Esophagus muscularis mucosa (tissue), 4 donors: ENCODE measurements around the gene VGF. TPM values are rescaled to one million over a fixed set of nuclear protein-coding genes. Genes with fewer than 3 reads are reported as not detected.

ENCODE experiments used
- DNase-seq: peaks from one replicate; pipeline ENCODE4 v3.0.0-alpha.2; 2017; ENCODE audit errors: extremely low spot score
- H3K27ac ChIP-seq, 4 donors: fragments of 200-600 bp; sonication (generic); replicated peaks in 1 of 4; 1 replicate in 3 of 4; 2 replicates in 1 of 4; pipeline ENCODE4 v1.5.1; 2016 to 2019; ENCODE audit warnings: mild to moderate bottlenecking in 1 of 4
- H3K27me3 ChIP-seq, 4 donors: fragments of 200-600 bp; sonication (generic); one replicate each; pipeline versions ENCODE4 v1.5.1 to v1.6.0; 2016 to 2019
- H3K36me3 ChIP-seq, 4 donors: fragments of 200-600 bp; sonication (generic); one replicate each; pipeline ENCODE4 v1.5.1; 2016 to 2019
- H3K4me1 ChIP-seq, 4 donors: fragments of 200-600 bp; sonication (generic); one replicate each; pipeline ENCODE4 v1.5.1; 2016 to 2019
- H3K4me3 ChIP-seq, 4 donors: fragments of 200-600 bp; sonication (generic); 1 replicate in 2 of 4; 2 replicates in 2 of 4; pipeline ENCODE4 v1.5.1; 2016 to 2019; ENCODE audit warnings: mild to moderate bottlenecking in 4 of 4, moderate library complexity in 1 of 4
- H3K9me3 ChIP-seq, 4 donors: fragments of 200-600 bp; sonication (generic); 1 replicate in 3 of 4; 2 replicates in 1 of 4; pipeline ENCODE4 v1.5.1; 2016 to 2019
- EP300 ChIP-seq: sonication (generic); formaldehyde crosslinking; IDR thresholded peaks from one replicate; pipeline ENCODE4 v1.6.1; 2017; ENCODE audit warnings: antibody characterized with exemption
- POLR2A ChIP-seq: fragments of 450-650 bp; IDR thresholded peaks from one replicate; pipeline ENCODE4 v1.6.1; 2017; ENCODE audit warnings: antibody characterized with exemption, moderate library complexity, mild to moderate bottlenecking, low read depth
- POLR2AphosphoS5 ChIP-seq, 2 donors: sonication (generic); formaldehyde crosslinking; IDR thresholded peaks; one replicate each; pipeline ENCODE4 v1.6.1; 2017; ENCODE audit warnings: antibody characterized with exemption in 2 of 2
- WGBS: methylation state at CpG from one replicate; pipeline ENCODE4 v1.1.5; 2018; 5-methylcytosine and 5-hydroxymethylcytosine counted together
- intact Hi-C: fragments of 100-400 bp; cut with DNase I; formaldehyde crosslinking; loops from one replicate; pipeline ENCODE4 v1.15.1; 2023
- total RNA-seq, 4 donors: library from RNA; depleted of rRNA; stranded (reverse); fragments of >200 nt; gene quantifications; one replicate each; pipeline versions ENCODE4 v1.1.0 to v1.2.1, GENCODE V29; 2016
- TF ChIP-seq, protein P1 (sequence below), 3 experiments: fragments of 200-600 bp in 2 of 3; fragments of 450-650 bp in 1 of 3; sonication (generic) in 2 of 3; IDR thresholded peaks; one replicate each; pipeline ENCODE4 v1.5.1; 2017 to 2019; ENCODE audit warnings: antibody characterized with exemption in 3 of 3, mild to moderate bottlenecking in 2 of 3, moderate library complexity in 1 of 3

The VGF gene
- total RNA-seq, 4 donors from 2014 or later = 0.23 to 0.33 (median 0.26) TPM; not detected in 1

DNA sequence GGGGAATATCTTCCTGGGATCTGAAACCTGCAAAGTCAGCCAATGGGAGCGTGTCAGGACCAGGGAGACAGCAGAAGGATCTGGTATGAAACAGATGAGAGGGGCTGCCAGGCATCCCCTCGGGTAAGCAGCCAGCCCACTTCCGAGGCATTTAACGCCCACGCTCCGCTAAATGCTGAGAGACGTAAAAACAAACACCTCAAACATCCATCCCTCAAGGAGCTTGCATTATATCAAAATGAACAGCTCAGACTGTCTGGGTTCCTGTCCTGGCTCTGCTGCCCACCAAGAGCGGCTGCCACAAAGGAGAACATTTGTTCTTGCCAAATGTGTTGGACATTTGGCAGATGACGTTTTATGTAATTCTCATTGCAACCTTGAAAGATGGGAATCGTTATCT is 45.5 kb downstream of the VGF start:
- no peaks in the 10 kb centered on the region for H3K27me3 ChIP-seq
- DNase-seq = no peak
- no peaks in the 10 kb centered on the region for H3K36me3 ChIP-seq
- intact Hi-C loops = no loop called here
- no peaks in the 10 kb centered on the region for H3K9me3 ChIP-seq
- no peak overlapping the region for H3K27ac ChIP-seq
- no peak overlapping the region for H3K4me3 ChIP-seq
- WGBS = 48% methylated on average over 9 of the region's 10 CpGs
- TF ChIP-seq POLR2AphosphoS5 (IDR thresholded peaks at IDR 0.05) = no peak
- TF ChIP-seq, protein P1, sequence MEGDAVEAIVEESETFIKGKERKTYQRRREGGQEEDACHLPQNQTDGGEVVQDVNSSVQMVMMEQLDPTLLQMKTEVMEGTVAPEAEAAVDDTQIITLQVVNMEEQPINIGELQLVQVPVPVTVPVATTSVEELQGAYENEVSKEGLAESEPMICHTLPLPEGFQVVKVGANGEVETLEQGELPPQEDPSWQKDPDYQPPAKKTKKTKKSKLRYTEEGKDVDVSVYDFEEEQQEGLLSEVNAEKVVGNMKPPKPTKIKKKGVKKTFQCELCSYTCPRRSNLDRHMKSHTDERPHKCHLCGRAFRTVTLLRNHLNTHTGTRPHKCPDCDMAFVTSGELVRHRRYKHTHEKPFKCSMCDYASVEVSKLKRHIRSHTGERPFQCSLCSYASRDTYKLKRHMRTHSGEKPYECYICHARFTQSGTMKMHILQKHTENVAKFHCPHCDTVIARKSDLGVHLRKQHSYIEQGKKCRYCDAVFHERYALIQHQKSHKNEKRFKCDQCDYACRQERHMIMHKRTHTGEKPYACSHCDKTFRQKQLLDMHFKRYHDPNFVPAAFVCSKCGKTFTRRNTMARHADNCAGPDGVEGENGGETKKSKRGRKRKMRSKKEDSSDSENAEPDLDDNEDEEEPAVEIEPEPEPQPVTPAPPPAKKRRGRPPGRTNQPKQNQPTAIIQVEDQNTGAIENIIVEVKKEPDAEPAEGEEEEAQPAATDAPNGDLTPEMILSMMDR (IDR thresholded peaks at IDR 0.05) = no peak
- no peak for TF ChIP-seq EP300
- no peak for TF ChIP-seq POLR2A
- peaks cover 33 to 39% (median 36%) of the 10 kb centered on the region in 4 donors for H3K4me1 ChIP-seq

DNA sequence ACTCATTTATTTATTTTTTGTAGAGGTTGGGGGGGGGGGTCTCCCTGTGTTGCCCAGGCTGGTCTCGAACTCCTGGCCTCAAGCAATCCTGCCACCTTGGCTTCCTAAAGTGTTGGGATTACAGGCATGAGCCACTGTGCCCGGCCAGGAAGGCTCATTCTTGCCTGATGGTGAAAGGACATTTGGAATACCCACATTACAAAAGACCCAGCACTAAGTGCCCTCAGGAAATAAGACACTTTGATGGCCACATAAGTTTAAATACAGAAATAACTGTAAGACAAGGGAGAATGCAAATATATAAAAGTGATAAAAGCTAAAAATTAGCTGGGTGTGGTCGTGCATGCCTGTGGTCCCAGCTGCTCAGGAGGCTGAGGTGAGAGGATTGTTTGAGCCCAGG is 46.5 kb downstream of the VGF start:
- peaks cover 24 to 32% (median 30%) of the 10 kb centered on the region in 4 donors for H3K4me1 ChIP-seq
- intact Hi-C loops = no loop called here
- 83% methylated on average over 3 of the region's 3 CpGs for WGBS
- H3K4me3 ChIP-seq = no peak overlapping the region
- DNase-seq = no peak
- no peaks in the 10 kb centered on the region for H3K9me3 ChIP-seq
- no peaks in the 10 kb centered on the region for H3K36me3 ChIP-seq
- TF ChIP-seq POLR2A (no peak), POLR2AphosphoS5 (IDR thresholded peaks at IDR 0.05) (no peak), EP300 (no peak)
- TF ChIP-seq, protein P1 (IDR thresholded peaks at IDR 0.05) = no peak
- H3K27ac ChIP-seq = no peak overlapping the region
- H3K27me3 ChIP-seq = no peaks in the 10 kb centered on the region

DNA sequence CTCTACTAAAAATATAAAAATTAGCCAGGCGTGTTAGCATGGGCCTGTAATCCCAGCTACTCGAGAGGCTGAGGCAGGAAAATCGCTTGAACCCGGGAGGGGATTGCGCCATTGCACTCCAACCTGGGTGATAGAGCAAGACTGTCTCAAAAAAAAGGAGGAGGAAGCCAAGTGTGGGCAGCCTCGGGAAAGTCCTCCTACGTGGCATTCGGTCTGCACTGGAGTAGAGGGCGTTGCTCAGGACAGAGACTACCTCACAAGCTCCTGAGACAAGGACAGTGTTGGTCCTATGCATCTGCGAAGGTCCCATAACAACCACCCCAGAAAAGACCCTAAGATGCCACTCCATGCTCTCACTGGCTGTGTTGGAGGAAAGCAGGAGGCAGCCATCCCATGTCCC is 48.5 kb downstream of the VGF start:
- H3K4me3 ChIP-seq = no peak overlapping the region
- no peaks in the 10 kb centered on the region for H3K9me3 ChIP-seq
- H3K27ac ChIP-seq = no peak overlapping the region
- 93% methylated on average over 10 of the region's 10 CpGs for WGBS
- no peaks in the 10 kb centered on the region for H3K36me3 ChIP-seq
- intact Hi-C loops = no loop called here
- no peaks in the 10 kb centered on the region for H3K27me3 ChIP-seq
- peaks cover 17 to 21% (median 18%) of the 10 kb centered on the region in 4 donors for H3K4me1 ChIP-seq
- TF ChIP-seq POLR2AphosphoS5 (IDR thresholded peaks at IDR 0.05) (no peak), EP300 (no peak), POLR2A (no peak)
- TF ChIP-seq, protein P1 (IDR thresholded peaks at IDR 0.05) = no peak
- DNase-seq = no peak

DNA sequence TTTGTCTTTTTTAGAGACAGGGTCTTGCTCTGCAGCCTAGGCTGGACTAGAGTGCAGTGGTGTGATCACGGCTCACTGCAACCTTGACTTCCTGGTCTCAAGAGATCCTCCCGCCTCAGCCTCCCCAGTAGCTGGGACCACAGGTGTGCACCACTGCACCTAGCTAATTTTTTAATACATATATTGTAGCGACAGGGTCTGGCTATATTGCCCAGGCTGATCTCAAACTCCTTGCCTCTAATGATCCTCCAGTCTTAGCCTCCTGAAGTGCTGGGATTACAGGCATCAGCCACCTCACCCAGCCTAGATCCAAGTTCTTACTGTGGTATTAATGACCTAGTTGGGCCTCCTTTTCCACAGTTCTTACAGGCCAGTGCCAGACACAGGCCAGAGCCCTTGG is 50.2 kb downstream of the VGF start:
- H3K4me3 ChIP-seq = no peak overlapping the region
- TF ChIP-seq POLR2AphosphoS5 (IDR thresholded peaks at IDR 0.05) (no peak), POLR2A (no peak), EP300 (no peak)
- TF ChIP-seq, protein P1 (IDR thresholded peaks at IDR 0.05) = no peak
- WGBS = 93% methylated on average over 3 of the region's 3 CpGs
- intact Hi-C loops = no loop called here
- no peaks in the 10 kb centered on the region for H3K9me3 ChIP-seq
- no peaks in the 10 kb centered on the region for H3K36me3 ChIP-seq
- no peaks in the 10 kb centered on the region for H3K27me3 ChIP-seq
- peaks cover 12 to 25% (median 22%) of the 10 kb centered on the region in 4 donors for H3K4me1 ChIP-seq
- DNase-seq = no peak
- no peak overlapping the region for H3K27ac ChIP-seq

DNA sequence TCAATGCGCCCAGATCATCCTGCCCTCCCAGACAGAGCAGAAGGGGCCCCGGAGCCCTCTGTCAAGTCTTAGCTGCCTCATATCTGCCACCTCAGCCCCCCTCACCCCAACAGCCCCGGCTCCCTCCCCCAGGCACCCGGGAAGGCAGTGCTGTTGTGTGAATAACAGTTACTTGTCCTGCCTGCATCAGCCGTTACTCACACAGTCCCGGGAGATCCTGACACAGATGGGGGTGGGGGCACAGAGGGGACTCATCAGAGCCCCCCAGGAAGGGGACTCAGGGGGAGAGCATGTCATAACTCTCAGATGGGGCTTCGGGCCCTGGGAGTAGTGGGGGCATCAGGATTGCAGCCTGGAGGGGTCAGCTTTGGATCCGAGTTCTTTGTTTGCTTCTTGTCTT is 50.9 kb downstream of the VGF start:
- H3K36me3 ChIP-seq = no peaks in the 10 kb centered on the region
- TF ChIP-seq POLR2AphosphoS5 (IDR thresholded peaks at IDR 0.05) (no peak), POLR2A (no peak), EP300 (no peak)
- TF ChIP-seq, protein P1 (IDR thresholded peaks at IDR 0.05) = no peak
- no peak overlapping the region for H3K27ac ChIP-seq
- DNase-seq = no peak
- 52% methylated on average over 7 of the region's 8 CpGs for WGBS
- peaks cover 12 to 25% (median 22%) of the 10 kb centered on the region in 4 donors for H3K4me1 ChIP-seq
- no peak overlapping the region for H3K4me3 ChIP-seq
- no peaks in the 10 kb centered on the region for H3K27me3 ChIP-seq
- H3K9me3 ChIP-seq = no peaks in the 10 kb centered on the region
- intact Hi-C loops = no loop called here
